ENCODE measurements around the gene PRR32.

- TF ChIP-seq REST (IDR thresholded peaks at IDR 0.05; ENCODE audit: insufficient read depth in 1 of 2, low read depth in 2 of 2, low read length in 2 of 2), result no peak
- no peak for TF ChIP-seq FOXP2 (optimal IDR thresholded peaks at IDR 0.05; ENCODE audit: borderline replicate concordance, extremely low read depth, extremely low read length, insufficient read depth)
- no peak for TF ChIP-seq POLR2AphosphoS5 (IDR thresholded peaks at IDR 0.05; ENCODE audit: low read depth, low read length)
Observed at GRCh38 chrX:126855839-126856524, 36.5 kb downstream of the PRR32 start.

Data from PFSK-1 (cell line).